Keratinocyte (primary cell): Measurements from ENCODE around the gene TTLL13.

Source experiments
- CTCF ChIP-seq, 3 experiments: IDR thresholded peaks in 1 of 3; conservative IDR thresholded peaks in 1 of 3; optimal IDR thresholded peaks in 1 of 3; 2 replicates in 2 of 3; 3 replicates in 1 of 3; pipeline versions ENCODE3 to v1.5.1; 2011; ENCODE audit warnings: low read length in 3 of 3, mild to moderate bottlenecking in 3 of 3, moderate library complexity in 2 of 3, control low read depth in 1 of 3, inconsistent platforms in 1 of 3; ENCODE audit not compliant: insufficient read depth in 2 of 3; ENCODE audit errors: extremely low read depth in 1 of 3
- EZH2 ChIP-seq: IDR thresholded peaks from one replicate; pipeline ENCODE4 v1.6.1; 2012; ENCODE audit warnings: inconsistent platforms, mild to moderate bottlenecking, low read length, moderate library complexity

DNA sequence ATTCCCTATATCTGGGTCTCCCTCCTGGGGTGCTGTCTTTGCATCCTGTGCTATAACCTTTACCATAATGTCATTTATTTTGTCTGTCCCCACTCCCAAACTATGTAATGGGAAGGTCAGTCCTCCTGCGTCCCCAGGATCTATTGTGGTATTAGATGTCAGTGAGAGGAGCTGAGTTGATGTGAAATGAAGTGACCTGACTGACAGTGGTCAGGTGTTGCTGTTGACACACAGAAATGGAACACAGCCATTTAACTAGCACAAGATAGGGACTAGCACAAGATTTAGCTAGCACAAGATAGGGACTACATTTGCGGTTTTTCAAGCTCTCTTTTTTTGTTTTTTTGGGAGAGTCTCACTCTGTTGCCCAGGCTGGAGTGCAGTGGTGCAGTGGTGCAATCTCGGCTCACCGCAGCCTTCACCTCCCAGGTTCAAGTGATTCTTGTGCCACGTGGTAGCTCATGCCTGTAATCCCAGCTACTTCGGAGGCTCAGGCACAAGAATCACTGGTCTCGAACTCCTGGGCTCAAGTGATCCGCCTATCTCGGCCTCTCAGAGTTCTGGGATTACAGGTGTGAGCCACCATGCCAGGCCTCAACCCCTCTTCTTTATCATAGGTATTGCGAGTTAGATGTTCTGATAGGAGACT lies 21.3 kb downstream of the TTLL13 start:
- TF ChIP-seq CTCF (optimal IDR thresholded peaks at IDR 0.05 in 1 of 3, IDR thresholded peaks at IDR 0.05 in 1 of 3, conservative IDR thresholded peaks at IDR 0.05 in 1 of 3; ENCODE audit: extremely low read depth in 1 of 3, insufficient read depth in 2 of 3, low read length in 3 of 3), result no peak
- no peak for TF ChIP-seq EZH2
